Gastrocnemius medialis (tissue), 4 donors: Measurements from ENCODE around the gene TMEM229B. TPM values are rescaled to one million over a fixed set of nuclear protein-coding genes. Genes with fewer than 3 reads are reported as not detected.

Source experiments
- ATAC-seq, 2 donors: fragments of 150-250 bp; one replicate each; pipeline ENCODE4 v1.9.1; 2016
- DNase-seq, 2 donors: peaks; one replicate each; pipeline ENCODE4 v3.0.0-alpha.2; 2019
- H3K27ac ChIP-seq, 4 donors: fragments of 200-600 bp; sonication (generic); 1 replicate in 1 of 4; 2 replicates in 3 of 4; pipeline ENCODE4 v1.5.1; 2016 to 2018; ENCODE audit warnings: mild to moderate bottlenecking in 2 of 4, moderate library complexity in 1 of 4
- H3K27me3 ChIP-seq, 3 donors: fragments of 200-600 bp; sonication (generic) in 2 of 3; 1 replicate in 1 of 3; 2 replicates in 2 of 3; pipeline versions ENCODE4 v1.5.1 to v1.6.0; 2016 to 2019; ENCODE audit warnings: mild to moderate bottlenecking in 1 of 3, moderate library complexity in 1 of 3
- H3K36me3 ChIP-seq, 2 donors: fragments of 200-600 bp; sonication (generic) in 1 of 2; one replicate each; pipeline ENCODE4 v1.5.1; 2017 to 2018
- H3K4me1 ChIP-seq, 2 donors: fragments of 200-600 bp; sonication (generic) in 1 of 2; one replicate each; pipeline ENCODE4 v1.5.1; 2016 to 2017; ENCODE audit warnings: mild to moderate bottlenecking in 2 of 2
- H3K4me3 ChIP-seq, 4 donors: fragments of 200-600 bp; sonication (generic) in 3 of 4; 1 replicate in 1 of 4; 2 replicates in 3 of 4; pipeline ENCODE4 v1.5.1; 2016 to 2019; ENCODE audit warnings: mild to moderate bottlenecking in 2 of 4
- H3K9me3 ChIP-seq, 3 donors: fragments of 200-600 bp; sonication (generic) in 2 of 3; 1 replicate in 1 of 3; 2 replicates in 2 of 3; pipeline ENCODE4 v1.5.1; 2016 to 2019
- POLR2A ChIP-seq, 2 donors: fragments of 450-650 bp; IDR thresholded peaks; one replicate each; pipeline ENCODE4 v1.6.1; 2017; ENCODE audit warnings: antibody characterized with exemption in 2 of 2, mild to moderate bottlenecking in 2 of 2, moderate library complexity in 2 of 2
- in situ Hi-C, 4 donors: fragments of 200-750 bp; cut with MboI; loops; one replicate each; pipeline versions ENCODE4 v1.15.0 to v1.8.0; 2017; ENCODE audit warnings: low sequenced_read_pairs in 4 of 4
- intact Hi-C: fragments of 100-400 bp; cut with DNase I; formaldehyde crosslinking; loops from one replicate; pipeline ENCODE4 v1.15.1; 2023; ENCODE audit warnings: low total_unique reads
- total RNA-seq, 4 donors: library from RNA; depleted of rRNA; stranded (reverse); fragments of >200 nt; gene quantifications; one replicate each; pipeline versions ENCODE4 v1.1.0 to v1.2.3, GENCODE V29; 2016
- TF ChIP-seq, protein P1 (sequence below), 5 experiments: fragments of 450-650 bp in 3 of 5; fragments of 200-600 bp in 2 of 5; sonication (generic) in 2 of 5; IDR thresholded peaks in 4 of 5; conservative IDR thresholded peaks in 1 of 5; 1 replicate in 4 of 5; 2 replicates in 1 of 5; pipeline ENCODE4 v1.5.1; 2016 to 2019; ENCODE audit warnings: antibody characterized with exemption in 5 of 5, mild to moderate bottlenecking in 3 of 5, moderate library complexity in 3 of 5

The TMEM229B gene
- total RNA-seq, 4 donors from 2014 or later = 0.07 to 3.3 (median 0.20) TPM; not detected in 1

DNA sequence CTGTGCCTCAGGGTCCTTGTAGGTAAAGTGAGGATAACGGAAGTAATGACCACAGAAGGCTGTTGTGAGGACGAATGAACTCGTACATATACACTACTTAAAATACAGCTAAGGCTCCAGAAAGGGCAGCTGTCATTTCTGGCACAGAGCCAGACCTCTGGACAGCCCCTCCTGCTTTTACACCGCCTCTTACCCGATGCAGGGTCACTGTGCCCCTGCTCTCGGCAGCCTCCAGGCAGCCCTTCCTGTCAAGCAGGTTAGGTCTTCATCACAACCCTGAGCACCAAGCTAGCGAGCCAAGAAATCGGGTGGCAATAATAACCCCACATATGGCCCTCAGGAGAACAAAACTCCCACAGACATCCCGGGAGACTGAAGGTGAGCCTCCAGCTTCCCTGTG, 8.5 kb downstream of the TMEM229B start:
- H3K27me3 ChIP-seq = no peaks in the 10 kb centered on the region
- DNase-seq (no peak), ATAC-seq (no peak)
- TF ChIP-seq POLR2A (IDR thresholded peaks at IDR 0.05) = no peak
- TF ChIP-seq, protein P1, sequence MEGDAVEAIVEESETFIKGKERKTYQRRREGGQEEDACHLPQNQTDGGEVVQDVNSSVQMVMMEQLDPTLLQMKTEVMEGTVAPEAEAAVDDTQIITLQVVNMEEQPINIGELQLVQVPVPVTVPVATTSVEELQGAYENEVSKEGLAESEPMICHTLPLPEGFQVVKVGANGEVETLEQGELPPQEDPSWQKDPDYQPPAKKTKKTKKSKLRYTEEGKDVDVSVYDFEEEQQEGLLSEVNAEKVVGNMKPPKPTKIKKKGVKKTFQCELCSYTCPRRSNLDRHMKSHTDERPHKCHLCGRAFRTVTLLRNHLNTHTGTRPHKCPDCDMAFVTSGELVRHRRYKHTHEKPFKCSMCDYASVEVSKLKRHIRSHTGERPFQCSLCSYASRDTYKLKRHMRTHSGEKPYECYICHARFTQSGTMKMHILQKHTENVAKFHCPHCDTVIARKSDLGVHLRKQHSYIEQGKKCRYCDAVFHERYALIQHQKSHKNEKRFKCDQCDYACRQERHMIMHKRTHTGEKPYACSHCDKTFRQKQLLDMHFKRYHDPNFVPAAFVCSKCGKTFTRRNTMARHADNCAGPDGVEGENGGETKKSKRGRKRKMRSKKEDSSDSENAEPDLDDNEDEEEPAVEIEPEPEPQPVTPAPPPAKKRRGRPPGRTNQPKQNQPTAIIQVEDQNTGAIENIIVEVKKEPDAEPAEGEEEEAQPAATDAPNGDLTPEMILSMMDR (IDR thresholded peaks at IDR 0.05 in 4 of 5, conservative IDR thresholded peaks at IDR 0.05 in 1 of 5) = no peak
- no peaks in the 10 kb centered on the region for H3K36me3 ChIP-seq
- in situ Hi-C loops = no loop called here
- no peak overlapping the region for H3K27ac ChIP-seq
- peaks cover 5 to 18% of the 10 kb centered on the region in 2 donors for H3K4me1 ChIP-seq
- intact Hi-C loops = no loop called here
- no peaks in the 10 kb centered on the region for H3K9me3 ChIP-seq
- H3K4me3 ChIP-seq = no peak overlapping the region

DNA sequence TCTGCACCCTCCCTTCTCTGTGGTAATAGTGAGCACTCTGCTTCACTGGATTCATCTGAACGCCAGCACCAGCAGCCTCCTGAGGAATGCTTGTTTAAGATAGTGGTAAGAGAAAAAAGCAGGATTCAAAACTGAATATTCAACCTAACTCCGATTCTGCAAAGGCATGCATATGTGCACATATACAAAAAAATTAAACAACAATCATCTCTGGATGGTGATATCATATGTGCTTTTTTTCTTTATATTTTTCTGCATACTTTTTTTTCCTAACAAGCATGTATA, 9.8 kb downstream of the TMEM229B start:
- H3K4me3 ChIP-seq = no peak overlapping the region
- H3K36me3 ChIP-seq = no peaks in the 10 kb centered on the region
- DNase-seq (no peak), ATAC-seq (no peak)
- H3K4me1 ChIP-seq = peaks cover 4 to 14% of the 10 kb centered on the region in 2 donors
- no peaks in the 10 kb centered on the region for H3K27me3 ChIP-seq
- intact Hi-C loops (no loop called here), in situ Hi-C loops (no loop called here)
- no peaks in the 10 kb centered on the region for H3K9me3 ChIP-seq
- H3K27ac ChIP-seq = no peak overlapping the region
- TF ChIP-seq POLR2A (IDR thresholded peaks at IDR 0.05) = no peak
- TF ChIP-seq, protein P1 (IDR thresholded peaks at IDR 0.05 in 4 of 5, conservative IDR thresholded peaks at IDR 0.05 in 1 of 5) = no peak

- TF ChIP-seq POLR2A (IDR thresholded peaks at IDR 0.05) = no peak
- TF ChIP-seq, protein P1 (IDR thresholded peaks at IDR 0.05 in 4 of 5, conservative IDR thresholded peaks at IDR 0.05 in 1 of 5) = no peak
- H3K36me3 ChIP-seq = no peaks in the 10 kb centered on the region
- intact Hi-C loops (no loop called here), in situ Hi-C loops (no loop called here)
- H3K9me3 ChIP-seq = no peaks in the 10 kb centered on the region
- peak; percentile 56 to 85 for ATAC-seq
- no peak overlapping the region for H3K4me3 ChIP-seq
- no peak overlapping the region for H3K27ac ChIP-seq
- no peaks in the 10 kb centered on the region for H3K27me3 ChIP-seq
- H3K4me1 ChIP-seq = peaks cover 0 to 13% of the 10 kb centered on the region in 2 donors
- peak in 1 of 2 donors; percentile 19 for DNase-seq
Observed at GRCh38 chr14:67477926-67478799, 10.4 kb downstream of the TMEM229B start.

GRCh38 chr14:67474366-67474765, 14.2 kb downstream of the TMEM229B start:
- no peaks in the 10 kb centered on the region for H3K27me3 ChIP-seq
- no peaks in the 10 kb centered on the region for H3K36me3 ChIP-seq
- H3K4me1 ChIP-seq = peaks cover 0 to 13% of the 10 kb centered on the region in 2 donors
- in situ Hi-C loops = no loop called here
- no peak overlapping the region for H3K27ac ChIP-seq
- no peak for ATAC-seq
- TF ChIP-seq POLR2A (IDR thresholded peaks at IDR 0.05) = no peak
- TF ChIP-seq, protein P1 (IDR thresholded peaks at IDR 0.05 in 4 of 5, conservative IDR thresholded peaks at IDR 0.05 in 1 of 5) = no peak
- intact Hi-C loops = no loop called here
- no peak overlapping the region for H3K4me3 ChIP-seq
- no peak for DNase-seq
- no peaks in the 10 kb centered on the region for H3K9me3 ChIP-seq
